ENCODE measurements around the gene SMIM8. TPM values are rescaled to one million over a fixed set of nuclear protein-coding genes. Genes with fewer than 3 reads are reported as not detected.

SMIM8 gene, protein sequence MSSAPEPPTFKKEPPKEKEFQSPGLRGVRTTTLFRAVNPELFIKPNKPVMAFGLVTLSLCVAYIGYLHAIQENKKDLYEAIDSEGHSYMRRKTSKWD
- total RNA-seq, result 5.2 and 6.3 TPM in 2 replicates

GRCh38 chr6:87322304-87323212 is at the start of gene SMIM8:
SMIM8 (plus strand) TSS chr6:87322588; CDS start chr6:87337032, 14,444 bp downstream.

DNA sequence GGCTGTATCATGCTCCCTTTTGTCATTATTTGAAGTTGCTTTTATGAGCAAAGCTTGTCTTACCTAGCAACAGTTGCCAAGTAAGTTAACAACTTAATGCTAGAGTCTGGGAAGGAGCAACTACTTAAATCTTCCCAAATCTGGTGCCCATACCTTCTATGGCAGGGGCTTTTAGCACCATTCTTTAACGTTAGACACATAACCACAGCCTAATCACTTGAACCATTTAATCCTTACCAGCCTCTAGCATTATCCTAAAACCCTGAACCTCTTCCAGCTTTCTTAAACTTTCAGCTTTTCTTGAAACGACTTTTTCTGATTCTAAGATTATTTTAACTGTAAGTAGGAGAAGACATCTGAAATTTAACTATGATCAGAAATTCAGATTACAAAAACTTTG is 22.3 kb downstream of the SMIM8 start, which contains the start of gene C6orf163:
C6orf163 (plus strand) TSS at position 83 of the 400 bp plus-strand sequence; CDS start at position 370, 287 bp downstream.

Other genes with a start within 250 kb of the SMIM8 start
- gene CGA, start 227.5 kb upstream of the SMIM8 start, total RNA-seq, result not detected in 2 replicates
- gene ZNF292, start 167.0 kb upstream of the SMIM8 start, total RNA-seq, result 28.1 and 35.9 TPM in 2 replicates
- under 0.01 TPM in 1 of 2 replicates, not detected in the other for gene GJB7, start 6.7 kb downstream of the SMIM8 start, total RNA-seq
- gene C6orf163, start 22.2 kb downstream of the SMIM8 start, total RNA-seq, result 2.9 and 3.8 TPM in 2 replicates
- 0.29 and 0.65 TPM in 2 replicates for gene CFAP206, start 85.4 kb downstream of the SMIM8 start, total RNA-seq
- gene SLC35A1, start 150.4 kb downstream of the SMIM8 start, total RNA-seq, result 12.7 and 13.4 TPM in 2 replicates

All from vein endothelial cell (primary cell).